Endothelial cell of umbilical vein (primary cell): ENCODE results near the gene TNNI3K.

Source experiments
- EZH2 ChIP-seq: IDR thresholded peaks from 2 replicates; pipeline ENCODE4 v1.6.1; 2012; ENCODE audit warnings: borderline replicate concordance, low read depth, mild to moderate bottlenecking, moderate library complexity, low read length, inconsistent platforms; ENCODE audit not compliant: severe bottlenecking
- GATA2 ChIP-seq: IDR thresholded peaks from 2 replicates; pipeline ENCODE4 v1.7.0; 2011; ENCODE audit warnings: low read depth, mild to moderate bottlenecking, moderate library complexity, mixed read lengths, low read length; ENCODE audit not compliant: insufficient read length, insufficient read depth
- JUN ChIP-seq: IDR thresholded peaks from 2 replicates; pipeline ENCODE4 v1.6.1; 2011; ENCODE audit warnings: borderline replicate concordance, low read depth; ENCODE audit not compliant: insufficient read length, insufficient read depth
- POLR2A ChIP-seq: IDR thresholded peaks from 2 replicates; pipeline ENCODE4 v1.6.1; 2012; ENCODE audit warnings: low read depth, mild to moderate bottlenecking, control low read depth, low read length
- TF ChIP-seq, protein P1 (sequence below), 2 donors: IDR thresholded peaks; 1 replicate in 1 of 2; 2 replicates in 1 of 2; pipeline ENCODE4 v1.5.1; 2011; ENCODE audit warnings: low read length in 2 of 2, mild to moderate bottlenecking in 2 of 2, moderate library complexity in 2 of 2, control low read depth in 1 of 2, inconsistent platforms in 1 of 2, low read depth in 1 of 2; ENCODE audit not compliant: insufficient read depth in 1 of 2; ENCODE audit errors: extremely low read depth in 1 of 2

DNA sequence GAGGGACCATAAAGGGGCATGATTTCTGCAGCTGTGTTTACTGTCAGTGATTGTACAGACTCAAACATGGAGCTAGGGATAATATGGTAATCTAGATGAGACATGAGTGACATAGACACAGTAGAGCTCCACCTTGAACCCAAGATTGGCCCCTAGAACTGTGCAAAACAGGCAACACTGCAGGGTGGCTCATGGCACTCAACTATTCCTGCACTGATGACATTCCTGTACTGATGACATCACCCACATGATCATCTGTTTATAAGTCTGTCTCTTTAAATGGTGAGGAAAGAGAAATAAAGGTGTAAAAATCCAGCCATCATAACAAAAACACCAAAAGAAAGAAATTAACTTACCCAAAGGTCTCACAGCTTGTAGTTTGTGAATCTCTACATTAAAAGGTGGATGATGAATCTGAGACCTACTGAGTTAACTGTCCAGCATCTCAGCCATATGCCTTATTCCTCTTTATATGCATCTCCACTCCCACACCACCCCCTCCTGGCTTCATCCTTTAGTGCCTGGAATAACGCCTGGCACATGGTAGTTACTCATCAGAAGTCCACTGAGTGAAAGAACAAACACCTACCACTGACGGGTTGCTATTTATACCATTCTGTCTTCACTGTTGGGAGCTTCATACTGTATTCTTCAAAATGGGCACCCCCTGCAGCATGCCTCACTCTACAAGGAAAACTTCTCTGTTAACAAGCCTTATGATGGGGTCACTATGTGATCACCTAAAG, 277.2 kb downstream of the TNNI3K start, which contains the start of gene LRRC53:
- TF ChIP-seq, protein P1, sequence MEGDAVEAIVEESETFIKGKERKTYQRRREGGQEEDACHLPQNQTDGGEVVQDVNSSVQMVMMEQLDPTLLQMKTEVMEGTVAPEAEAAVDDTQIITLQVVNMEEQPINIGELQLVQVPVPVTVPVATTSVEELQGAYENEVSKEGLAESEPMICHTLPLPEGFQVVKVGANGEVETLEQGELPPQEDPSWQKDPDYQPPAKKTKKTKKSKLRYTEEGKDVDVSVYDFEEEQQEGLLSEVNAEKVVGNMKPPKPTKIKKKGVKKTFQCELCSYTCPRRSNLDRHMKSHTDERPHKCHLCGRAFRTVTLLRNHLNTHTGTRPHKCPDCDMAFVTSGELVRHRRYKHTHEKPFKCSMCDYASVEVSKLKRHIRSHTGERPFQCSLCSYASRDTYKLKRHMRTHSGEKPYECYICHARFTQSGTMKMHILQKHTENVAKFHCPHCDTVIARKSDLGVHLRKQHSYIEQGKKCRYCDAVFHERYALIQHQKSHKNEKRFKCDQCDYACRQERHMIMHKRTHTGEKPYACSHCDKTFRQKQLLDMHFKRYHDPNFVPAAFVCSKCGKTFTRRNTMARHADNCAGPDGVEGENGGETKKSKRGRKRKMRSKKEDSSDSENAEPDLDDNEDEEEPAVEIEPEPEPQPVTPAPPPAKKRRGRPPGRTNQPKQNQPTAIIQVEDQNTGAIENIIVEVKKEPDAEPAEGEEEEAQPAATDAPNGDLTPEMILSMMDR (IDR thresholded peaks at IDR 0.05; ENCODE audit: extremely low read depth in 1 of 2, insufficient read depth in 1 of 2, low read depth in 1 of 2, low read length in 2 of 2), result no peak
- TF ChIP-seq GATA2, result no peak
- TF ChIP-seq EZH2, result no peak
- no peak for TF ChIP-seq POLR2A
- peak; percentile 3 for TF ChIP-seq JUN
